ENCODE measurements around the gene TEX2. TPM values are rescaled to one million over a fixed set of nuclear protein-coding genes. Genes with fewer than 3 reads are reported as not detected.
"Not testable (repeated sequence)": the region's sequence is repeated elsewhere in the genome, so short reads cannot be mapped to it uniquely, and the experiment has no call there.

TEX2 gene
- total RNA-seq, 2 experiments from 2014 or later, result 12.0 to 12.8 TPM

DNA sequence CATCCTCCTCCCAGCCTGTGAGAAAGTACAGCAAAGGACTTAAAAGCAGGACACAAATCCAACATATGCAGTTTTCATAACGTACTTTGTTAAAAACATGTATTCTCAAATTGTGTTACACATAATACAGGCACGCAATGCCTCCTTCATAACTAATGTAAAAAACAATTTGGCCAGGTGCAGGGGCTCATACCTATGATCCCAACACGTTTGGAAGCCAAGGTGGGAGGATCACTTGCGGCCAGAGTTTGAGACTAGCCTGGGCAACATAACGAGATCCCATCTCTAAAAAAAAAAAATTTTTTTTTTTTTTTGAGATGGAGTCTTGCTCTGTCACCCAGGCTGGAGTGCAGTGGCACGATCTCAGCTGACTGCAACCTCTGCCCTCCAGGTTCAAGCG is 20.4 kb downstream of the TEX2 start:
- ATAC-seq (ENCODE audit: low read depth), result no peak
- Mint-ChIP-seq H3K4me1 (peaks cover 13% of the 10 kb centered on the region), H3K36me3 (peaks cover 2% of the 10 kb centered on the region), H3K4me3 (no peak overlapping the region), H3K27me3 (peaks cover 2% of the 10 kb centered on the region), H3K27ac (no peak overlapping the region), H3K9me3 (no peaks in the 10 kb centered on the region)
- DNase-seq, result no peak
- POLR2A ChIA-PET, result no interaction called here

DNA sequence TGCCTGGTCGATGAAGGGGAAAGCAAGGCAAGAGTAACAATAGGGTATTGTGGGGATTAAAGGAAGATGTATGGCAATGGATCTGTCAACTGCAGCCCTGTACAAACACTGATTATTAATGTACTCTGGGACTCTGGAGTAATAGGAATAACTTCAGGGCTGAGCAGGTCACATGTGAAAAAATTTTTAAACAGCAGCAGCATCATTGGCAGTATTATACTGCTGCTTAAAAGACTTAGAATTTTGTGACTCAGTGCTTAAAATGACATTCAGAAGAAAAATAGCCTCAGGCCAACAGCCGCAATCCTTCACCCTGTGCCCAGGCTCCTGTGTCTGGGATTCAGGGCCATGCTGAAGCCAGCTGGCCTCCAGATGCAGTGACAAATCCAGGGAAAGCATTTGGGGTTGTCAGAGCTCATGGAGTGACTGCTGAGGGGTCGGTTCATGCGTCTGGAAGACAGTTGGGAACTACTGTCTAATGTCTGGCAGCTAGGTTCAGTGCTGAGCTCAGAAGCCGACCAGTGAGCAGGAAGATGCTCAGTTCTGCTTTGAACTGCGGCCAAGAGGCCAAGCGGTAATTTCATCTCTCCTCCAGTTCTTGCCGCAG is 22.2 kb downstream of the TEX2 start:
- Mint-ChIP-seq H3K9me3 (no peaks in the 10 kb centered on the region), H3K36me3 (peaks cover 4% of the 10 kb centered on the region), H3K4me1 (peaks cover 13% of the 10 kb centered on the region), H3K27me3 (peaks cover 2% of the 10 kb centered on the region), H3K4me3 (no peak overlapping the region), H3K27ac (no peak overlapping the region)
- DNase-seq (no peak), ATAC-seq (ENCODE audit: low read depth) (no peak)
- POLR2A ChIA-PET, result no interaction called here

DNA sequence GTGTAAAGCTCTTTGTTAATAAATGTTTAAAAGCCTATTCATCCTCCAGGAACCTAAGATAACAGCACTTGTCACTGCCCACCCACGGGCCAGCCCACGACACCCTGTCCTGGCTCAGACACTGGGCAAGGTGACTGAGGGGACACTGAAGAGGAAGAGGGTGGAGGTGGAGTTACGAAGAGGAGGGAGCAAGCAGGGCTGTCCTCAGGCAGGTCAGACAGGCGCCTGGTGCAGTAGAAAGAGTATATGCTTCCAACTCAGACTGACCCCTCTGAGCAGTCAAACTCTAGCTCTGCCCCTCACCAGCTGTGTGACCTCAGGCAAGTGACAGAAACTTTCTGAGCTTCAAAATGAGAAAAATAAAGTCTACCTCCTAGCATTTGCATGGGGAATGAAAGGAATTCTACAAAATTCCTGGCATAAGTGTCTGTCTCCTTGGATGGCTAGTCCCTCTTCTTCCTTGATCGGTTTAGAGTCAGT is 22.8 kb downstream of the TEX2 start:
- Mint-ChIP-seq H3K9me3 (no peaks in the 10 kb centered on the region), H3K27me3 (peaks cover 2% of the 10 kb centered on the region), H3K4me1 (peaks cover 13% of the 10 kb centered on the region), H3K4me3 (no peak overlapping the region), H3K27ac (no peak overlapping the region), H3K36me3 (peaks cover 4% of the 10 kb centered on the region)
- POLR2A ChIA-PET, result no interaction called here
- DNase-seq, result no peak
- no peak for ATAC-seq (ENCODE audit: low read depth)

DNA sequence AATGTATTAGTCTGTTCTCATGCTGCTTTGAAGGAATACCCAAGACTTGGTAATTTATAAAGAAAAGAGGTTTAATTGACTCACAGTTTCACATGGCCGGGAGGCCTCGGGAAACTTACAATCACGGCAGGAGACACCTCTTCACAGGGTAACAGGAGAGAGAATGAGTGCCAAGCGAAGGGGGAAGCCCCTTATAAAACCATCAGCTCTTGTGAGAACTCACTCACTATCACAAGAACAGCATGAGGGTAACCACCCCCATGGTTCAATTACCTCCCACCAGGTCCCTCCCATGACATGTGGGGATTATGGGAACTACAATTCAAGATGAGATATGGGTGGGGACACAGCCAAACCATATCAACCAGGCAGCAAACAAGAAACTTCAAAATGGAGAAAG is 24.6 kb downstream of the TEX2 start:
- H3K4me1 Mint-ChIP-seq, result peaks cover 12% of the 10 kb centered on the region
- H3K27me3 Mint-ChIP-seq; H3K36me3 Mint-ChIP-seq; H3K4me3 Mint-ChIP-seq; H3K9me3 Mint-ChIP-seq; POLR2A ChIA-PET; ATAC-seq (ENCODE audit: low read depth); DNase-seq: not testable (repeated sequence)
- peak overlapping the region; percentile 40 for H3K27ac Mint-ChIP-seq

DNA sequence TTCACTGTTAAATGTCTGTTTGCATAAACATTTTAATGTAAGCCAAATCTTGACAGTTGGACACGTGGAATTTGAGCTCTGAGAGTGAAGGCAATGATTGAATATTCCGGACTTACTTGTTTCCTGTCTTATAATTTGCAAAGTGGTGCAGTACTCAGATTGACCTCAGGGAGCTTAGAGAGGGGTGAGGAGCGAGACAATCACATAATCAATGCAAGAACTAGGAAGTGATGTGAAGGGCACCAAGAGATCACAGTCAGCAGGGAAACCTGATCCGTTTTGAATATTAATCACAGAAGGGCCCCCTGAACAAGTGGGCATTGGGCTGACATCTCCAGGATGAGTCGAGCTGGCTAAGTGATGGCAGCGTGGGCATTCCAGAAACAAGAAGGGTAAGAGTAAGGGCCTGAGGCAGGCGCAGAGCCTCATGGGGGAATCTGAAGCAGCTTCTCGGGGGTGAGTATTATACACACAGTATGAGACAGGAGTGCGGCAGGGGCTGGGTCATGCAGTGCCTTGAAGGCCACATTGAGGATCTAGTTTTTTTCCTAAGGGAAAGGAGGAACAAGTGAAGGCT is 26.1 kb downstream of the TEX2 start:
- ATAC-seq (ENCODE audit: low read depth), result no peak
- DNase-seq, result no peak
- H3K36me3 Mint-ChIP-seq, result peaks cover 7% of the 10 kb centered on the region
- POLR2A ChIA-PET, result no interaction called here
- no peaks in the 10 kb centered on the region for H3K27me3 Mint-ChIP-seq
- no peak overlapping the region for H3K4me3 Mint-ChIP-seq
- H3K9me3 Mint-ChIP-seq, result no peaks in the 10 kb centered on the region
- peaks cover 8% of the 10 kb centered on the region for H3K4me1 Mint-ChIP-seq
- no peak overlapping the region for H3K27ac Mint-ChIP-seq

DNA sequence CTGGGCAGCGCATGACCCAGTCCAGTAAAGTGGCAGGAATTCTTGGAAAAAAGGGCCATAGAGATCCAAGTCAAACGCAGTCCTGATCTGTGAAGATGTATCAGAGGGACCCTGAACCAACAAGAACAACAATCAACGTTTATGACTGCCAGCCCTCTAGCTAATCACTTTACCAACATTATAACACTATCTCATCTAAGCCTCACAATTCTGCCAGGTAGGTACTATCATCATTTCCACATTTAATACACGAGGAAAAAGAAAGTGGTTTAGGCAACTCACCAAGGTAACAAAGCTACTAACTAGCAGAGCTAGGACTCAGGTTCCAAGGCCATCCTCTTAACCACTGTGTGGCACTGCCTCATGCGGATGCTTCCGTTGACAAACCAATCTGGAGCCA is 28.1 kb downstream of the TEX2 start:
- Mint-ChIP-seq H3K9me3 (no peaks in the 10 kb centered on the region), H3K36me3 (peaks cover 7% of the 10 kb centered on the region), H3K4me1 (peaks cover 10% of the 10 kb centered on the region), H3K27ac (no peak overlapping the region), H3K27me3 (no peaks in the 10 kb centered on the region), H3K4me3 (no peak overlapping the region)
- no peak for ATAC-seq (ENCODE audit: low read depth)
- POLR2A ChIA-PET, result no interaction called here
- no peak for DNase-seq

DNA sequence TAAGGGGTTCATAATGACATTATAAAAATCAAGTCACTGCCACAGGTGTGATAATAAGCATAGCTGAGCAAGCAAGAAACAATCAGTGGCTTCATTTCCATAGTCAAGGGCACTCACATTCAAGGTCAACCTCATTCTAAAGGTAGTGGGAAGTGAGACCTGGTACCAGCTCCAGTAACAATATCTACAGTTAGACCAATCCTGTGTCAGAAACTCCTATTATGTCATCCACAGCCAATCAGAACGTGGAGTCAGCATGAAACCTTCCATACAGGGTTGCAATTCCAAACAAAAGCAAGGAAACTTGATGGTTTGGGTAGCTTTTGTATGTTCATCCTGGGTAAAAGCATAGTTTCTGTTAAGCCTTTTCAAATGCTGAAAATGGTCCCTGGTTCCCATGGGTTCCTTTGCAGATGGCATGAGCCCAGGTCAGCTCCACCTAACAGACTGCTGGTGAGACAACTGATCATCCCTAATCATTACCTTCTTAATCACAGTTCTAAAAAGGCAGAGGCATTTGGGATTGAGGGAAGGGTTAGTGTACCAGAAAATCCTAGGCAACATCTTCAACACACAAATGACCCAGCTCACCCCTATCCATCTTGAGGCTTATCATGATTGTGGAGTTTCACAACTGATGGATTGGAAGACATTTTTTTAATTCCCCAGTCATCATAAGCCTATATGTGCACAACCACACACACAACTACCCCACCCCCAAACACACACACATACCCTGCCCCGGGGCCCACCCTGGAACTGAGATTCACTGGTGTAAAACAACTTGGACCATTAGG is 30.4 kb downstream of the TEX2 start:
- peaks cover 3% of the 10 kb centered on the region for H3K4me1 Mint-ChIP-seq
- ATAC-seq (ENCODE audit: low read depth) (no peak), DNase-seq (no peak)
- no peak overlapping the region for H3K27ac Mint-ChIP-seq
- POLR2A ChIA-PET, result interaction anchor here (0.5 kb wide), 1 partner anchor 339 kb away, joined by 3 read pairs; no protein-coding TSS in a partner anchor
- no peaks in the 10 kb centered on the region for H3K27me3 Mint-ChIP-seq
- peaks cover 5% of the 10 kb centered on the region for H3K36me3 Mint-ChIP-seq
- H3K9me3 Mint-ChIP-seq, result no peaks in the 10 kb centered on the region
- H3K4me3 Mint-ChIP-seq, result no peak overlapping the region

DNA sequence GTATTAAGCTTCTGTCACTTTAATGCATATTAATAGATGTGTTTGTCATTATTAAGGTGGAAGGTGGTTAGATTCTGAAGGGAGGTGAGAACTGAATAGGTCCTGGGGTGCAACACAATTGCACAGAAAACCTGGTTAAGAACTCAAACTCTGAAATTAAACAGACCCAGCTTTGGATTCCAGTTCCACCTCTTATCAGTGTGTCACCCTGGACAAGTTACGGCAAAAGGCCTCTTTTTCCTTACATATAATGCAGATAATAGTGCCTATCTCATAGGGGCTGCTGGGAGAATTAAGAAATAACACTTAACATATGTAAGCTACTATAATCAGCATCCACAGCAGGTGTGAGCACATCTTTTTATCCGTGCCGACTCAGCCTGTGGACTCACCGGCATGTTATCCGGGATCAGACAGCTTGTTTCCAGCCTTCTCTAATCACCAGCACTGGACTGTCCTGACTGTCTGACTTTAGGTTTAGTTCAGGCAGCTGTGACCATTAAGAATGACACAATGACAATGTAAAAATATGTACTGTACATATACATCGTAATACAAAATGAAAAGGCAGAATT is 31.4 kb downstream of the TEX2 start:
- H3K27ac Mint-ChIP-seq, result no peak overlapping the region
- POLR2A ChIA-PET, result no interaction called here
- DNase-seq (no peak), ATAC-seq (ENCODE audit: low read depth) (no peak)
- peaks cover 4% of the 10 kb centered on the region for H3K36me3 Mint-ChIP-seq
- no peaks in the 10 kb centered on the region for H3K27me3 Mint-ChIP-seq
- no peaks in the 10 kb centered on the region for H3K9me3 Mint-ChIP-seq
- H3K4me1 Mint-ChIP-seq, result peaks cover 3% of the 10 kb centered on the region
- H3K4me3 Mint-ChIP-seq, result no peak overlapping the region

DNA sequence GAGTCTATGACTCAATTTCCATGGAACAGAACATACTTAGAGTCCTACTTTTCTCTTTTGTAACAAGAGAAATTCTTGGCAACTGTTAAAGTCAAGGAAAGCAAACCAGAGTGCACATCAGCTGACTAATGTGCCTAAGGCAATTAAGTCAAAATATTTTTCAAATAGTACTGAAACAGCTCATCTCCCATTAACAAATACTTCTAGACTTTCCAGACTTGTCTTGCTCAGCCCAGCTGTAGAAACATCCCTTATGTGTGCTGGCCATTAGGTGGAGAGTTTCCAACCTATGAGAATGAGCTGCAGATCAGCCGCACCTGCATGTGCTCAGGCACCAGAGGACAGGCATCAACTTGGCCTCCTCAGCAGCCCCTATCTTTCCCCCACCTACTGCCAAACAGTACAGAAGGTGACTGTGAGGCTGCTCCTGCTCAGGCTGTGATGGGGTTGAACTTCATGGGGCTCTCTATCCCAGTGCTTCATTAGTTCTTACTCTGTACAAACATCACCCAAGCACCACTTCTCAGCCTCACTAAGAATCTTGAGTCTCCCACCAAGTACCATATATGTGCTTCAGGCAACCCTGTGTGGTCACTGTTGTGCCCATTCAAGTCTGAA is 32.2 kb downstream of the TEX2 start:
- Mint-ChIP-seq H3K27ac (no peak overlapping the region), H3K9me3 (no peaks in the 10 kb centered on the region), H3K36me3 (peaks cover 4% of the 10 kb centered on the region), H3K4me3 (no peak overlapping the region), H3K4me1 (peaks cover 3% of the 10 kb centered on the region), H3K27me3 (no peaks in the 10 kb centered on the region)
- POLR2A ChIA-PET, result no interaction called here
- ATAC-seq (ENCODE audit: low read depth) (no peak), DNase-seq (no peak)

DNA sequence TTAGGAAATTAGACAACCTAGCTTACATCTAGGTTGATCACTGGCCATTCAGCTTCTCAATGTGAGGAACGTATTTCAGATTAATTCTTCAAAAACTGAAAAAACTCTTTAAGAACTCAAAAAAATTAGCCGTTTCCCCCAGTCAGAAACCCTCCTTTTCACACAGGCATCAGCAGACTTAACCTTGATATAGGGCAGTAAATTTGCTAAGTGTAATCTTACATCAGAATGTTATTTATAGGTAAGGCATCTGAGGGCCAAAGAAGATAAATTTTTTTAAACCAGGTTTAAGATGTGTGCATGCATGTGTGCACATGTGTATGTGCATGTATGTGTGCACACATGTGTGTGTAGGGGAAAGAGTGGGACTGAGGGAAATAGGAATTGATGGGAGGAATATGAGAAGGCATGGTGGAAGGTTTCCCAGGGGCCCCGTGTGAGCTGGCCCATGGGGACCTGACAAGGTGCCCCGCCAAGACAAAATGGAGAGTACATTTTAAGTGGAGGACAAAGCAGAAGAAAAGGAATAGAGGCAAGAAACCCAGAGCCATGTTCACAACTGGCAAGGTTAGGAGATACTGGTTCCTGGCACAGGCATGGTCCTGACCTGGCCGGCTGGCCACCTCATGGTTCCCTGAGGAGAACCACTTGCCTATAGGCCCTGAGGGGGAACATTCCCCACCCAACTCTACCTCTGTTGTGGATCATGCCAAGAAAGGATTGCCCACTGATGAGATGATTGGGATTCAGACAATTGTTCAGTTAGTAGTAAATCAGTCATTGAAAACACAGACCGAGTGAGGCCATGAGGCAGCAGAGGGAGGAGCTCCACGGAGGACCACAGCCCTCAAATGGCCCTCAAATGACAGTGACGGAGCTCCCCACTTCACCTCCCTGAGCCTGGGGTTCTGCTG is 33.0 kb downstream of the TEX2 start:
- ATAC-seq (ENCODE audit: low read depth) (no peak), DNase-seq (no peak)
- no peak overlapping the region for H3K4me3 Mint-ChIP-seq
- no peaks in the 10 kb centered on the region for H3K9me3 Mint-ChIP-seq
- peaks cover 3% of the 10 kb centered on the region for H3K4me1 Mint-ChIP-seq
- no peaks in the 10 kb centered on the region for H3K27me3 Mint-ChIP-seq
- no peak overlapping the region for H3K27ac Mint-ChIP-seq
- POLR2A ChIA-PET, result no interaction called here
- H3K36me3 Mint-ChIP-seq, result peaks cover 3% of the 10 kb centered on the region

DNA sequence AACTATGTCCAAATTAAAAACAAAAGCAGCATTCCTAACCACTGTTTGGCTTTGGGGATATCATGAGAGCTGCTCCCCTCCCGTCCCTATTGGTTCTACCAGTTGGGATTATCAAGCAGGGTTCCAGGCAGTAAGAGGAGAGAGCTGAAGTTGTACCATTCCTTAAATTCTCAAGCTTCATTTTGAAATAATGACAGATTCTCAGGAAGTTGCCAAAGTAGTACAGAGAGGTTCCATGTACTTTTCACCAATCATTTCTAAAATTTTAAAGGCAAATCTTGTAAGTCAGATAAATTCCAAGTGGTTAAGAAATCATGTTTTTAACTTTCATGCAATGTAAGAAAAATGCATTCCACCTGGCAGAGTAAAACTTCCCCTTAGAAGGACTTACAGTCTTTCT is 36.9 kb downstream of the TEX2 start:
- peaks cover 6% of the 10 kb centered on the region for H3K4me1 Mint-ChIP-seq
- POLR2A ChIA-PET, result no interaction called here
- H3K27me3 Mint-ChIP-seq, result no peaks in the 10 kb centered on the region
- peaks cover 2% of the 10 kb centered on the region for H3K36me3 Mint-ChIP-seq
- H3K9me3 Mint-ChIP-seq, result no peaks in the 10 kb centered on the region
- no peak overlapping the region for H3K4me3 Mint-ChIP-seq
- ATAC-seq (ENCODE audit: low read depth) (no peak), DNase-seq (no peak)
- no peak overlapping the region for H3K27ac Mint-ChIP-seq

DNA sequence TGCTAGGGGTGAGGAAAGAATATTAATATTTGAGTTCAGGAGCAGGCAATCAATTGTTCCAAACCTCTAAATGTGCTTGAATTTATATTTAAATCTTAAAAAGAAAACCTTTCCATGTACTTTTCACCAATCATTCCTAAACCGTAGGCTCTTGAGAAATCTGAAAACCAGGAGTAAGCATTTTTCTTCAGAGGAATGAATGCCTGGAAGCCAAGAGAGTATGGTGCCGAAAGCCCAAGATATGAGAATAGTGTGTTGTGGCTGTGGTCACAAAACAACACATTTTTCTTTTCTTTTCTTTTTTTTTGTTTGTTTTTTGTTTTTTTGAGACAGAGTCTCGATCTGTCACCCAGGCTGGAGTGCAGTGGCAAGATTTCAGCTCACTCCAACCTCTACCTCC is 37.6 kb downstream of the TEX2 start:
- H3K9me3 Mint-ChIP-seq, result no peaks in the 10 kb centered on the region
- H3K4me3 Mint-ChIP-seq, result no peak overlapping the region
- DNase-seq (no peak), ATAC-seq (ENCODE audit: low read depth) (no peak)
- no peak overlapping the region for H3K27ac Mint-ChIP-seq
- POLR2A ChIA-PET, result no interaction called here
- H3K36me3 Mint-ChIP-seq, result peaks cover 5% of the 10 kb centered on the region
- no peaks in the 10 kb centered on the region for H3K27me3 Mint-ChIP-seq
- H3K4me1 Mint-ChIP-seq, result peaks cover 5% of the 10 kb centered on the region

All from activated naive CD8-positive, alpha-beta T cell treated with anti-CD3 and anti-CD28 coated beads, Interleukin-2, amount 10 ng/mL, durations not matched to agents 7 days and 5 days (primary cell).